HG03521 (cell line): ENCODE data around the gene IRX5.

Experiments
- ATAC-seq: cut with Tn5 transposase; IDR thresholded peaks from one replicate; pipeline ENCODE4 v1.9.1; 2021; ENCODE audit warnings: mild to moderate bottlenecking, moderate library complexity; ENCODE audit not compliant: unreplicated experiment

Gene IRX5

DNA sequence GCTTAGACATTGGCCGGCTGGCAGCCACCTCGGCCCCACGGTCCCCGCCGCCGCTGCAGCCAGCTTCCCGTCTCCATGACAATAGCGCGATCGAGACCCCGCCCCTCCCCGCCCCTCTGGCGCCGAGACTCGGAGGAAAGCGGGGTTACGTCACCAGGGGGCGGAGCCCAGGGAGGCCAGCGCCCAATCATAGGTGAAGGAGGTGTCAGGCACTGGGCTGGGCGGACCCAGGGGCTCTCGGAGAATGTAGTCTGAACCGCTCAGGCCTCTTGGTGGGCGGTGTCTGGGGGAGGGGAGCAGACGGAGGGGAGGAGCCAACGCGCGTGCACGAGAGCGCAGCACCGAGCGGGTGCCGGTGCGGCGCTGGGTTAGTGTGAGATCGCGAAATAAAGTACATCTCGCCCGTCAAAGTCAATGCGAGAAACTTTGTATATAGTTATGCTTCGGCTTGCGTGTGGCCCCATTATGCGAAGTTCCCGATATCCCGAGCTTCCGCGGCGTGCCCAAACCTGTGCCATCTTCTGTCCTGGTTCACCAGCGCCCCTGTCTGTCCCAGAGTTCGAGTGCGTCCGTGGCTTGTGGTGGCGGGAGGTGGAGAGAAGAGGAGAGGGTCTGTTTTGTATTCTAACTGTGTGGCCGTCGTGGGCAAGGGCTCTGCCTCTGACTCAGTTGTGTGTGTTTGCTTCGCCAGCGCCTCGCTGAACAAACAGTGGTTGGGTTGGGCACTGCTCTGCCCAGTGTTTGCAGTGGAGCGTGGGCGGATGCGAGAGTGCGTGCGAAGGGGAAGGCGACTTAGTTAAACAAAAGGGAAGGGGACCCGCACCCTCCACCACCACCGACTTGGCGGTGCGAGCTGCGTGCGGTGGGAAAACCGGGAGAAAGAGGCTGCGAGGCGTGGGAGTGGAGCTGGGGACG, 1.3 kb upstream of the IRX5 start:
- peak; percentile 88 for ATAC-seq

DNA sequence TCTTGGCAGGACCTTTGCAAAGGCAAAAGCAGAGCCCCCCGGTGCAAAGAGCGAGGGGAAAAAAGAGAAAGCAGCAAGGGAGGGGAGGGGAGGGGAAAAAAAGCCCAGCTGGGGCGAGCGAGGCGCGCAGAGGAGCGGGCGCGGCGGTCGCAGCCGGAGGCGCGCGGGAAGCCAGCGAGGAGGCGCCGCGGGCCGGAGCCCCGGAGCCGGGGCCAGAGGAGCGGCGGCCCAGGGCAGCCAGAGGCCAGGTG, 129 bp downstream of the IRX5 start:
- no peak for ATAC-seq

DNA sequence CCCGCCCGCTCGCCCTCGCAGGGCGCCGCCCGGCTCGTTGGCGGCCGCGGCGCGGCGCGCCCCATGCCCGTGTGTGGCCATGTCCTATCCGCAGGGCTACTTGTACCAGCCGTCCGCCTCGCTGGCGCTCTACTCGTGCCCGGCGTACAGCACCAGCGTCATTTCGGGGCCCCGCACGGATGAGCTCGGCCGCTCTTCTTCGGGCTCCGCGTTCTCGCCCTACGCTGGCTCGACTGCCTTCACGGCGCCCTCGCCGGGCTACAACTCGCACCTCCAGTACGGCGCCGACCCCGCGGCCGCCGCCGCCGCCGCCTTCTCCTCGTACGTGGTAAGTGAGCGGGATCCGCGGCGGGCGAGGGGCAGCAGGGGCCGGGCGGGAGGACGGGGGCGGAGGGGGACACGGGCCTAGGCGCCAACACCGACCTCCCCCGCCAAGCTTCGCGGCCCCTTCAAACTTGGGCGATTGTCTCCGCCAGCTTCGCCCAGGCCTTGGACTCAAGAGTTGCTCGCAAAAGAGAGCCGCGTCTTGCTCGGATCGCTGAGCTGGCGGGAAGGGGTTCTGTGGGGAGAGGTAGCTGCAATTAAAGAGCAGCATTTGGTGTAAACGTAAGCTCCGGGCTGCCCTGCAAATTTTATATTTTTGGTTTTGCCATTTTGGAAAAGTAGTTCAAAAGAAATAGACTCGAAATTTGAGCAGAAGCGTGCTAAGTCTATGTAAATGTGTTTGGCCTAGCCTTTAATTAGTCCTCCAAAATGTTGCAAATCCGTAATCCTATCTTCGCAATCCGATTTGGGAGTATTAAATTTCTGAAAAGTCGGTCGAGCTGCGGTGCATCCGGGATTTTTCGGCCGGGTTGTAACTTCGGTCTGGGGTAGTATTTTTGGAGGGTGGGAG, 702 bp downstream of the IRX5 start:
- ATAC-seq: no peak

DNA sequence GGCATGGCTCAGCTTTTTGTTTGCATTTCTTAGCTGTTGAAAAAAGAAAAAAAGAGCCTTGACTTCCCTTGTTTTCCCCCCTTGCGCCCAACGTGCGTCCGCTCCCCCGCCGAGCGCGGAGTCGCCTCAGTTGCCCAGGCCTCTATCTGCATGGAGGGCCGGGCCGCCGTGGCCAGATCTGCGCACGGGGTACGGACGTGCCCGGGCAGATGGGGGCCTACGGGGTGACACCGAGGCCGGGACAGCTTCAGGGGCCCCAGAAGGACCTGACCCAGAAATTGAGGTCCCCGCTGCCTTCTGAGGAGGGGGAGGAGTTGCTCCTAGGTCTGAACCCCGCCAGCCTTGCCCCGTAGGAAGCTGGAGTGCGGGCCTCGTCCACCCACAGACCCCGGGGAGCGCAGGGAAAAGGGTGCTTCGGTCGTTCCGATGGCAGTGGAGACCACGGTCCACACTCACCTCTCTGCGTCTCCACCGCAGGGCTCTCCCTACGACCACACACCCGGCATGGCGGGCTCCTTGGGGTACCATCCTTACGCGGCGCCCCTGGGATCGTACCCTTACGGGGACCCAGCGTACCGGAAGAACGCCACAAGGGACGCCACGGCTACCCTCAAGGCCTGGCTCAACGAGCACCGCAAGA, 1.5 kb downstream of the IRX5 start:
- ATAC-seq: no peak

DNA sequence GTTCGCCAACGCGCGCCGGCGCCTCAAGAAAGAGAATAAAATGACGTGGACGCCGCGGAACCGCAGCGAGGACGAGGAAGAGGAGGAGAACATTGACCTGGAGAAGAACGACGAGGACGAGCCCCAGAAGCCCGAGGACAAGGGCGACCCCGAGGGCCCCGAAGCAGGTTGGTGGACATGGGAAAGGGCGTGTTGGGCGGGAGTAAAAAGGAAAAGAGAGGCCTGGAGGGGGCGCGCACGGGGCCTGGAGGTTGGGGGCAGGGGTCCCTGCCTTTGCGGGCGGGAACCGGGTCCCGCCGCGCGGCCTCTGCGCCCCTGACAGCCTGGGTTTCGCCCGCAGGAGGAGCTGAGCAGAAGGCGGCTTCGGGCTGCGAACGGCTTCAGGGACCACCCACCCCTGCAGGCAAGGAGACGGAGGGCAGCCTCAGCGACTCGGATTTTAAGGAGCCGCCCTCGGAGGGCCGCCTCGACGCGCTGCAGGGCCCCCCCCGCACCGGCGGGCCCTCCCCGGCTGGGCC, 2.1 kb downstream of the IRX5 start:
- ATAC-seq: no peak

DNA sequence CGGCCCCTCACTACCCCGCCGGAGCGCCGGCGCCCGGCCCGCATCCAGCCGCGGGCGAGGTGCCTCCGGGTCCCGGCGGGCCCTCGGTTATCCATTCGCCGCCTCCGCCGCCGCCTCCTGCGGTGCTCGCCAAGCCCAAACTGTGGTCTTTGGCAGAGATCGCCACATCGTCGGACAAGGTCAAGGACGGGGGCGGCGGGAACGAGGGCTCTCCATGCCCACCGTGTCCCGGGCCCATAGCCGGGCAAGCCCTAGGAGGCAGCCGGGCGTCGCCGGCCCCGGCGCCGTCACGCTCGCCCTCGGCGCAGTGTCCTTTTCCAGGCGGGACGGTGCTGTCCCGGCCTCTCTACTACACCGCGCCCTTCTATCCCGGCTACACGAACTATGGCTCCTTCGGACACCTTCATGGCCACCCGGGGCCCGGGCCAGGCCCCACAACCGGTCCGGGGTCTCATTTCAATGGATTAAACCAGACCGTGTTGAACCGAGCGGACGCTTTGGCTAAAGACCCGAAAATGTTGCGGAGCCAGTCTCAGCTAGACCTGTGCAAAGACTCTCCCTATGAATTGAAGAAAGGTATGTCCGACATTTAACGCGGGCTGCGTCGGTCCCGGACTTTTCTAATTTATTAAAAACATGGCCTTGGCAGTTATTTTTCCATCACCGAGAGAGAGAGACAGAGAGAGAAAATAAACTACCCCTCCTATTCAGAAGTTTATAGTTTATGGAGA, 2.8 kb downstream of the IRX5 start:
- no peak for ATAC-seq

DNA sequence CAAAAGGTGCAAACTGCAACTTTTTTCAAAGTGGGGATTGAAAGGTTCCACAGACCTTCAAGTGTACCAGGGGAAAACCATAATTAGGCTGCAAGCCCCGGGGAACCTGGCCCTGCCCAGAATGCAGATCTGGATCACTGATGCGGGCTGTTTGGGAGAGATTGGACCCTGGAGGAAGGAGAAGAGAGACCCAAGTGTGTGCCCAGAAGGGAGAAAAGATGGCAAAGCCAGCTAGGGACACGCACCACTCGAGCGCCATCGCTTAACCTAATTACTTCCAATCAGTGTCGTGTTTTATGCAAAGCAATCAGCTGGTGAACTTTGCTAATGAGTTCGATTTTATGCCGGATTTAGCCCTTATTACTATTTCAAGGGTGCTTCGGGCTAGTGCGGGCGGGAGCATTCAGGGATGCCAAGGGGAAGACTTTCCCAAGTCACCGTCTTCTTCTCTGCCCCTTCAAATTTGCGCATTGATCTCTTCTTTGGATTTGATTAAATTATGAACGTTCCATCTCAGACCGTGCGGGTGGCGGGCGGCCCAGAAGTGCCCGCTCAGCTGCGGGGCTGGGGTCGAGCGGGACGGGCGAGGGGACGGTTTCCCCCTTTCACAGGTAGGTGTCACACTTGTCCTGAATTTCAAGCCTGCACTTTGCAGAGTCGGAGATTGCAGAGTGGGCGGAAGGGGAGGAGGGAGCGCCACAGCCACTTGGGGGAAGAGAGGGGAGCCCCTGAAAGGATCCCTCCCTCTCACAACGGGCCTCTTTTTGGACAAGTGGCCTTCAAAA, 4.0 kb downstream of the IRX5 start:
- no peak for ATAC-seq

DNA sequence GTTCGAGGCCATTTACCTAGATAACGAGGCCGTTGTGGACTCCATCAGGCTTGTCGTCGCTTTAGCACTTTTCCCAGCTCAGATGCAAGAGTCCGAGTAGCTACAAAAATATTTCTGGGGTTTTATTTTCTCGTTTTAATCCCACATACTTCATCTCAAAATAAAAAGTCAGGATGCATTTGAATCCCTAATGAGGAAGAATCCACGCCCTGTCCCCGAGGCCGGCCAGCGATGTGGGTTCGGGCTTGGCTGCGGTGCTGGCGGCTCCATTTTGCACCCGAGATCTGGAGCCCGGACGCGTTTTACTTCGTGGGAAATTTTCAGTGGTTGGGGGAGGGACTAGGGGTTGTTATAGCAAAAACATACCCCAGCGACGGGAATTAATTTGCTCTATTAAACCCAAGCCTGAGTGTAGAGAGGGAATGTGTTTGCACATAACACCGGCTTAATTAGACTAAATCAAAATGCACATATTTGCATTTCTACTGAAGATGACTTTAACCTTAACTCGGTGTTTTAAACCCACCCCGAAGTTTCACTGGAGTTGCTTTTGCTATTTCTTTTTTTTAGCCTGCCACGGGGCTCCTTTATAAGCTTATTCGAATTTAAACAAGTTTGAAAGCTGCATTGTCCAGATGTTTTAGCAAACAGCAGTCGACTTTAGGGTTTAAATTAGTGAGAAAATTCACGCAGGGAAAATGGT, 4.8 kb downstream of the IRX5 start:
- ATAC-seq: no peak

DNA sequence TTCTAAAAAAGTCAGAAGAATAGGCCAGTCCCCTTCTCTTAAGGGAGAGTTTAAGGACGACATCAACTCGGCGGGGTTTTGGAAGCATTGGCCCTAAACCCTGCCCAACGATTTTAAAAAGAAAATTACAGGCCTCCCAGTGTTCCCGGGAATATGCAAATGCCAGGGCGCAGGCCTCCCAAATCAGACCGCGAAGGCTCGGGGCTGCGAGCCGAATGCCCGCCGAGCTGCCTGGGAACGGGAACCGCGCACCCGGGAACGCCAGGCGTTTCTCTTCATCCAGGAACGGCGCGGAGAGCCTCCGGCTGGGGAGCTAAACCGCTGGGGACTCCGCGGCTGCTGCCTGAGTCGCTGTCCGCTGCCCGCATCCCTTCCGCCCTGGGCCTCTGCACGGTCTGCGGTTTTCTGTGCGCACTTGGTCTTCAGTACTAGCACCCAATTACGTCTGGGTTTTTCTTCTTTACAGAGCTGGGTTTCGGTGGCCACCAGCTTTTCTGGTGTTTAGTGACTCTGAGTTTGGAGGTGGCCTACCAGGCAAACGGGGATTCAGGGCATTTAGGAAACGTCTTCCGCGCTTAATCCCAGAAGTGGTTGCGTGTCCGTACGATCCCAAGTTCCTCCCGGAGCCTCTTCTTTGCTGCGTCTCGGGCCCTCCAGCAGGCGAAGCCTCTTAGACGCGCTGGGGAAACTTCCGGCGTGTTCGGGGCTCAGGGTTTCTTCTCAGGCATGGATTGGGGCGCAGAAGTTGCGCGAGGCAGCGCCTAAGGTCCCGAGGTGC, 5.7 kb downstream of the IRX5 start:
- no peak for ATAC-seq

DNA sequence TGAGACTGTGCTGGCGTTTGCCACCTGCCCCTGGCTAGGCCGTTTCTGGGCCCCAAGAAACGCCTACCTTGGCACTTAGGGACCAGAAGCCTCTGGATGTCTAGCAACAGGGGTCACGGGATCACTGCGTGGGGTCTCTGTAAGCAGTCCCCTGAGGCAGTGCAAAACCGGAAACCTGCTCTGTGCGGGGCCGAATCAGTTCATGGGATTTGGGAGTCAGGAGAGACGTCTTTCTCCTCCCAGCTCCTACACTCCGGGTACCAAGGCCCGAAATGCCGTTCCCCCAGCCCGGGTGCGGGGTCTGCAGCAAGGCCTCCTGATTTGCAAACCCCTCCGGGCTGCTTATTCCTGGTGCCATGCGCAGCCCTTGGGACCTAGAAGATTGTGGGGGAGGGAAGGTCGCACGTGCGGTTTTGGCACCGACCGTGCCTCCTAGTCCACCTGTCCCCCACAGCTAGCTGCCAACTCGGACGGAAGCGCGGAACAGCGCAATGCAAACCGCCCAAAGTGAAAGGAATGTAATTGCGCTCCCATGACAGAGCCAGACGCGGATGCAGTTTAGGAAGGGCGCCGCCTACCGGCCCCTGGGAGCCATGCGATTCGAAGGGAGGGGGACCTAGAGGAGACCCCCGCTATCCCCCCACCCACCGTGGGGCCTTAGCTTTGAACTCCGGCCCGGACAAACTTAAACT, 6.5 kb downstream of the IRX5 start:
- no peak for ATAC-seq

DNA sequence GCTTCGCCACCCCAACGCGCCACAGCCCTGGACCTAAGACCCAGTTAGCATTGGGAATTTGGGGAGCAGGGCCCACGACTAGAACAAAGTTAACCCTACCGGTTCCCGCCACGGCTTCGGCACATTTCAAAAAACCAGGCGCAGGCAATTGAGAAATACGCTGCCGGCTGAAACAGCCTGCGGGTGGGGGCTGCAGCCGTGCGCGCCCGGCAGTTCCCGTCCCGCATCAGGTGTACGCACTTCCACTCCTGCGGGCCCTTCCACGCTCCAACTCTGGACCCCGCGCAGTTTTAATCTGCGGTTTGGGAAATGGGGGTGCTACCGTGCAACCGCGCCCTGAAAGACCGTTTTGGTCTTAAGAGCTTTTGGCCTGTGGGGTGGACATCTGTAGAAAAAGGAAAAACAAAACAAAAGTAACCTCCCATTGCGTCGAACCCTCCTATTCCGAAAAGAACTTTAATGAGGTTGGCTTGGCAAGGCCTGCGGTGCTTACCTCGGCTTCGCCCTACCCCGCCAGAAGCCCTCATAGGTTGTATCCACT, 7.1 kb downstream of the IRX5 start:
- ATAC-seq: no peak

DNA sequence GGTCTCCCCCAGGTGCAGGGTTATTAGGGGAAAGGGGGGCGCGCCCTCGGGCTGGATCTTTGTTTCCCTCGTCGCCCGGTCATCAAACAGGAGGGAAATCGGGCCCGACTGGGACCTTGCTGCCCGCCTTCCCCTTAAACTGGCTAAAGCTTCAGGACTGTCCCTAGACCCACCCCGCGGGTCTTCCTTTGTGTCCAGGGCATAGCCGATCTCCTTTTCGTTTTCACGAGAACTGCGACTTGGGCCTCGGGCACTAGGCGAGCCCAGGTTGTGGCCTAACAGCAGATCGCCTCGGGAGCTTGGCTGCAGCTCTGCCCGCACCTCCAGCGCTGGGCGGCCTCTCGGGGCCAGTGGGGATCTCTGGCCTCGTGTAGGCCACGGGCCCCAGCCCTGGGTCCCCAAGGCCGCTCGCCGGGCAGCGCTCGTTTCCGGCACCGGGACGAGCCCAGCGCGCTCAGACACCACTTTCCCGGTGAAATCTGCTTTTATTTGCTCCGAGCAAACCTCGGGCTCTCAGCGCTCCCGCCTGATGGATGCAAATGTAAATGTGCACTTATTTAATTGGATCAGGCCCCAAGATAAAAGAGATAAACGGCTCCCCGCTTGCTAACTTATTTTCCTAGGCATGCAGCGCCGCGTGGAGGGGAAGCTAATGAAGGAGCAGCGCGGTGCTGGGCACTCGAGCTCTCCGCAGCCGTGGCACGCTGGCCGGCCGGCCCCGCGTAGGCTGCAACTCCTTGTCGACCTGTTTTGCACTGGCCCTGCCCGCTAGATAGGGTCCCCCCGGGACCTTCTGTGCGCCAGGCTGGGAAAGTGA, 7.8 kb downstream of the IRX5 start:
- no peak for ATAC-seq

DNA sequence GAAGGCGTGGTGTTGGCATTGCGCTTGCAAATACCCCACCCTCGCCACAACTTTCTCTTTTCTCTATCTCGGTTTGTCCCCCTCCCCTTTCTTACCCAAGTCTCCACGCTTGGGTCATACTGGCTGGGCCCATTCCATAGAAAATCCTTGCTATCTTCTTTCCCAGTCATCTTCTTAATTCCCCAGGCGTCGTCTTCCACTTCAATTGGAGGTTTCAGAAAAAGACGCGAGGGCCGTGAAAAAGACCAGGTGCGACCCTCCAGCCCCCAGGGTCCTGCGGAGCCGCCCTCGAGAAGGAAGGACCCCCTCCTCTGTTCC, 8.3 kb downstream of the IRX5 start:
- ATAC-seq: no peak

DNA sequence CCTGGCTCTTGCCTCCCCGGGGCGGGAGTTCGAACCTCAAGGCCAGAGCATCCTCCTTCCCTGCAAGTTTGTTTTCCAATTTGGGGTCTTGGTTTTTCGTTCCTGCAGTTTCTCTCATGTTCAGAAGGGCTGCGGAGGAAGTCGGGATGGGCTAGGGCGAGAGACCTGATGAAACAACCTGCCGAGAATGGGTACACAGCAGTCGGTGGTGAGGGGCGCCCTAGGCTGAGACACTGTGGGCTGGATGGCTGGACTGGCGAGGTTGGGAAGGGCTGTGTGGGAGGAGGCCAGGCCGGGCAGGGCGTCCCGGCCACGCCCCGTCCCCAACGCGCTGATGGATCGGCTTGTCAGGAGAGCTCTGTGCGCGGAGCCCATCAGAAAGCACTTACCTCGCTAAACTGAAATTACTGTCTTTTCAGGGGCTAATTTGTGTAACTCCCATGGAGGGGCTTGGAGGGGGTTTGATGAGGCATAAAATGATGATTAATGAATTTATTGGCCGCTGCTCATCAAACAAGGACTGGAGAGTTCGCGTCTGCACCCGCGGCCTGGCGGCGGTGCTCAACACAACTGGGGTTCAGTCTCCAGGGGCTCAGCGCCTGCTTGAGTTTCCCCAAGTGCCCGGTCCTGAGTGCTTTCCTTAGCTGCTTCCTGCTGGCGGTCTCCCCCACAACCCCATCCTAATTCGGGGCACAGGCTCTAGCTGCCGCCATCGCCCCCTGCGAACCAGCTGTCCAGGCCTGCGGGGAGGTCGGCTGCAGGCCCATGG, 9.0 kb downstream of the IRX5 start:
- no peak for ATAC-seq

DNA sequence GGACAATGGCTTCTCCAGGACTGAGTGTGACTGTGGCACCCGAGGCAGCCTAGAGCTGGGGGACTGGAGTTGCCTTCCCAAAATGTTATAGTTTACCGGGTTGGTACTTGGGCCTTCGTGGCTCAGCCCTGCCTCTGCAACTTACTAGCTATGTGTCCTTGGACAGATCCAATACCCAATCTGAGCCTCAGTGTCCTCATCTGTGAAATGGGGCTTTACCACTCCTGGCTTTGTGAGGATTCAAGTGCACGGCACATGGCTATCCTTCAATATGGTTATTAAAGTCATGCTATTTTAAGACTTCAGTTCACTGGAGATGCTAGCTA, 9.6 kb downstream of the IRX5 start:
- ATAC-seq: no peak

DNA sequence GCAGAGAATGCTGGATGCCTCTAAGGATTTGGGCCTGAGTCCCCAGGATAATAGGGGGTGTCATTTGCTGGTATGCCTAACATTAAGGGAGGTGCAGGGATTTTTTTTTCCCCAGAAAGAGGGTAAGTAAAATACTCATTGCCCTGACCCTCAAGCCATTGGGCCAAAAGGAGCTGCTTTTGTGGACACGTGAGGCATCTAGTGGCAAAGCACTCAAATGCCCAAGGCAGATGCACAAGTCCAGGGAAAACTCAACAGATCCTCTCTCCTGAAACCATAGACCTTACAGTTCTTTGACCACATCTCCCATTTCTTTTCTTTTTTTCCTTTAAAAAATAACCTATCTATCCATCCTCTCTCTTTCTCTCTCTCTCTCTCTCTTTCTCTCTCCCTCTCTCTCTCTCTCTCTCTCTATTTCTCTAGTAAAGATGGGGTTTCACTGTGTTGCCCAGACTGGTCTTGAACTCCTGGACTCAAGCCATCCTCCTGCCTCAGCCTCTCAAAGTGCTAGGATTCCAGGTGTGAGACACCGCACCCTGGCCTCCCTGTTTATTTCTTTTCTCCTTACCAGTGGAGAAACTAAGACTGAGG, 11.8 kb downstream of the IRX5 start:
- no peak for ATAC-seq
